HAP-1 (cell line): ENCODE measurements around the gene ACOXL.
"Not testable (repeated sequence)": the region's sequence is repeated elsewhere in the genome, so short reads cannot be mapped to it uniquely, and the experiment has no call there.

ENCODE experiments used
- DNase-seq, 2 experiments: peaks; one replicate each; pipeline ENCODE4 v3.0.0-alpha.2; 2016 to 2020; ENCODE audit warnings: low spot score in 2 of 2
- H3K27me3 ChIP-seq: fragments of 250-450 bp; sonication (Bioruptor Pico); 2 replicates; pipeline ENCODE4 v1.5.1; 2020; ENCODE audit warnings: low read depth, mild to moderate bottlenecking, moderate library complexity
- H3K36me3 ChIP-seq: fragments of 250-450 bp; sonication (Bioruptor Pico); replicated peaks from 2 replicates; pipeline ENCODE4 v1.5.1; 2020; ENCODE audit warnings: mild to moderate bottlenecking
- H3K4me1 ChIP-seq: fragments of 250-450 bp; sonication (Bioruptor Pico); 2 replicates; pipeline ENCODE4 v1.5.1; 2020; ENCODE audit warnings: mild to moderate bottlenecking
- H3K4me3 ChIP-seq: fragments of 250-450 bp; sonication (Bioruptor Pico); 2 replicates; pipeline ENCODE4 v1.5.1; 2020; ENCODE audit warnings: mild to moderate bottlenecking, moderate library complexity
- H3K9me3 ChIP-seq: fragments of 250-450 bp; sonication (Bioruptor Pico); 2 replicates; pipeline ENCODE4 v1.5.1; 2020; ENCODE audit warnings: mild to moderate bottlenecking, moderate library complexity
- in situ Hi-C: fragments of 300-500 bp; cut with MboI; formaldehyde crosslinking; loops from 3 replicates; pipeline ENCODE4 v1.14.3; 2020; ENCODE audit warnings: low sequenced_read_pairs, inconsistent platforms, mixed read lengths

ACOXL gene

DNA sequence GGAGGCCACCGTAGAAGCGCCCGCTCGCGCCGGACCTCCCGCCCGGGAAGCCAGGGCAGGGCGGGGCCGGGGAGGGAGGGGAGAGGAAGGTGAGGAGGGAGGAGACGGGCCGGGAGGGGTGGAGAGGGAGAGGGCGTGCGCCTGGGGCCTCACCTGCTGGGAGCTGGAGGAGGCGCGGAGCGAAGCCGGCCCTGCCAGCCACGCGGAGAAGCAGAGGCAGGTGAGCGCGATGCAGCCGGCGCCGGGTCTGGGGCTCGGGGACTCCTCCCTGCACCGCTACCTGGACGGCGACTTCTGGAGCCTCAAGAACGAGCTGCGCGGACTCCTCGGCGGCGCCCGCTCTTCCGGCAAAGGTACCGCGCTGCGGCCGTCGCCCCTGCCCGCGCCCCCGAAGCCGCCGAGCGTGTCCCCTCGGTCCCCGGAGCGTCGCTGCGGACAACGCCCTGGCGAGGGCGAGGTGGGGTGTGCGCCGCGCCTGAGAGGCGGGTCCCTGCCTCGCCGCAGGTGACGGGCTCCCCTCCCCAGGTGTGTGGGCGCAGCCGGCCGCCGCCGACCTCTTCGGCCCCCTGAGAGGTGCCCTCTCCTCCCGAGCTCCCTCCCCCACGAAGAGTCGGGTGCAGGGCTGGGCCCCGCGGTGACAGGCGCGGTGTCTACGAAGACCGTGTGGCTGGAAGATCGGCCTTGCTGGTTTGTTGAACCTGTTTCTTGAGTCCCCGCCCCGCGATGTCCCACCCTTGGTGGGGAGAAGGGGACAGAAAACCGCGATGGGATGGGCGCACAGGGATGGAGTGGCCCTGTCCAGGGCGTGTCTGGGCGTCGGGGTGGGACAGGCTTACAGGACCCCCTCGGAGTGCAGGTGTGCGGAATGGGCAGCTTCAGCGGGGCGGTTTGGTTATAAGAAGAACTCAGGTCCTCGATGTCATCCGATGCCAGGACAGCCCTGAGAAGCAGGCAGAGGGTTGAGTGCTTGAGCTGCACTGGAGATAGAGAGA is at the start of gene ACOXL:
ACOXL (plus strand) TSS at position 152 of the 992 bp plus-strand sequence. CDS start 35,817 bp downstream, outside the sequence.
- no peak within 1 kb of the TSS for H3K4me3 ChIP-seq
- no peak for DNase-seq
- in situ Hi-C loops = no loop called here
- H3K9me3 ChIP-seq = no peaks in the 10 kb centered on the region
- H3K27me3 ChIP-seq = no peaks in the 10 kb centered on the region; the same call in none of the 2 replicates
- no peaks in the 10 kb centered on the region for H3K36me3 ChIP-seq
- peaks cover 12% of the 10 kb centered on the region for H3K4me1 ChIP-seq

DNA sequence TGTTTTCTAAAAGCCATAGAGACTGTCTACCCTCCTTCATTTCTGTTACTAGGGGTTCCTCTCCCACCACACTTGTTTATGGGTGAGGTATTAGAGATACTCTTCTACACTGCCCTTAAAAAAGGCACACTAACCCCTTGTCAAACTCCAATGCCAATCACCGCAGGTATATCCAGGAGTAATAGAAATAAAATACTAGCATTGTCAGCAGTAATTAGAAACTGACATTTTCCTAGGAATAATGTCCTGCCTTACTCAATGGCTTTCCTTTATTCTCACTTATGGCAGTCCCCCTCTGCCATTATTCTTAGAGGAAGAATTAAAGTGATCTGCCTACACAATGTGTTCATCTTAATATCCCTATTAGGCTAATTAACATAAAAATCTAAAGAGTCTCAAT is 49.5 kb upstream of the ACOXL start:
- H3K9me3 ChIP-seq = peaks cover 6% of the 10 kb centered on the region
- no peak overlapping the region for H3K4me3 ChIP-seq
- H3K36me3 ChIP-seq = no peaks in the 10 kb centered on the region
- H3K27me3 ChIP-seq = no peaks in the 10 kb centered on the region
- no peak for DNase-seq
- in situ Hi-C loops = no loop called here
- peaks cover 19% of the 10 kb centered on the region for H3K4me1 ChIP-seq

DNA sequence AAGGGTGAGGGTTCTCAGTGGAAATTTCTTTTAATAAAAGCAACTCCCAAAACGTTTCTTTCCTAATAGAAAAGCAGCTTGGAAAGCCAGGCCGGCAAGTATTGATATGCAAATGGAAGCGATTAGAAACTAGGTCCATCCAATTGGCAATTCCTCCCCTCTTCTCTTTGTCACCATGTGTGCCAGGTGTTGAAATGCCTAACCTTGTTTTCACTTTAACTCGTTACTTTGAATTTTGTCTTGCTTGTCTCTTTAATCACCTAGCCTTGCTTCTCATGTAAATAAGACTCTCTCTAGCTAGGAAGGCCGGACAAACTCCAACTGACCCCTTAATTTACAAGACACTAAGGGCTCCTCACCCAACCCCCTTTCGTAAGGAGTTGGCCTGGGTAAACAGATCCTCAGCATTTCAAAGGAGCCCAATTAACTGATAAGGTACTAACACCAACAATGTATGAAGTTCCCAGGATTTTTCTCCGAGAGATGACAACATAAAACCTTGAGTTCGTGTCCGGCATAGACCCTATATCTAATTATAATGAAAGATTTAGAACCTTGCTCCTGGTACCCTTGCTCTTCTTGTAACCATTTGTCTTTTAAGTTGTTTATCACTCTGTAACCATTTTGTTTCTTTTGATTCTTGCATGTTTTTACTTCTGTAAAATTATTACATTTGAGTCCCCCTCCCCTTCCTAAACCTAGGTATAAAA is 44.4 kb upstream of the ACOXL start:
- H3K4me3 ChIP-seq, H3K9me3 ChIP-seq, H3K27me3 ChIP-seq, H3K36me3 ChIP-seq, in situ Hi-C loops: not testable (repeated sequence)
- peaks cover 22% of the 10 kb centered on the region for H3K4me1 ChIP-seq
- peak; percentile 44 to 63 for DNase-seq

DNA sequence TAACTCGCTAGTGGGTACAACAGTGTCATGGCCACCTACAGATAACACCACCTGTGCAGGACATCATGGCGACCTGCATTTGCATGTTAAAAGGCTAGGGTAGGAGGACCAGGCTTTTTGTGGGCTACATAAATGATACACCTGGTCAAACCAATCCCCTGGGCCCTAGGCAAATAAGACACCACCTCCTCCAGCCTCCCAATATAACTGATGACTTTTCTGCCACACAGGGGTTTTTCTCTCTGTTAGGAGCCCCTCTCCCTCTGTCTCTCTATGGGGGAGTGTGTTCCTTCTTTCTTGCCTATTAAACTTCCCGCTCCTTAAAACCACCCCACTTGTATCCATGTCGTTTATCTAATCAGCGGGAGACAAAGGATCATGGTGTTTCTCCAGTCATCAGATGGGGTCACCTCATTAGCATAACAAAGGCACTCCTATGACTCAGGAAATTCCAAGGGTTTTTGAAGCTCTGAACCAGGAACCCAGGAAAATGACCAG is 43.7 kb upstream of the ACOXL start:
- in situ Hi-C loops = no loop called here
- peak; percentile 52 to 77 for DNase-seq
- peaks cover 17% of the 10 kb centered on the region for H3K4me1 ChIP-seq
- H3K27me3 ChIP-seq = no peaks in the 10 kb centered on the region
- peaks cover 6% of the 10 kb centered on the region for H3K9me3 ChIP-seq
- H3K36me3 ChIP-seq = no peaks in the 10 kb centered on the region
- H3K4me3 ChIP-seq = no peak overlapping the region

DNA sequence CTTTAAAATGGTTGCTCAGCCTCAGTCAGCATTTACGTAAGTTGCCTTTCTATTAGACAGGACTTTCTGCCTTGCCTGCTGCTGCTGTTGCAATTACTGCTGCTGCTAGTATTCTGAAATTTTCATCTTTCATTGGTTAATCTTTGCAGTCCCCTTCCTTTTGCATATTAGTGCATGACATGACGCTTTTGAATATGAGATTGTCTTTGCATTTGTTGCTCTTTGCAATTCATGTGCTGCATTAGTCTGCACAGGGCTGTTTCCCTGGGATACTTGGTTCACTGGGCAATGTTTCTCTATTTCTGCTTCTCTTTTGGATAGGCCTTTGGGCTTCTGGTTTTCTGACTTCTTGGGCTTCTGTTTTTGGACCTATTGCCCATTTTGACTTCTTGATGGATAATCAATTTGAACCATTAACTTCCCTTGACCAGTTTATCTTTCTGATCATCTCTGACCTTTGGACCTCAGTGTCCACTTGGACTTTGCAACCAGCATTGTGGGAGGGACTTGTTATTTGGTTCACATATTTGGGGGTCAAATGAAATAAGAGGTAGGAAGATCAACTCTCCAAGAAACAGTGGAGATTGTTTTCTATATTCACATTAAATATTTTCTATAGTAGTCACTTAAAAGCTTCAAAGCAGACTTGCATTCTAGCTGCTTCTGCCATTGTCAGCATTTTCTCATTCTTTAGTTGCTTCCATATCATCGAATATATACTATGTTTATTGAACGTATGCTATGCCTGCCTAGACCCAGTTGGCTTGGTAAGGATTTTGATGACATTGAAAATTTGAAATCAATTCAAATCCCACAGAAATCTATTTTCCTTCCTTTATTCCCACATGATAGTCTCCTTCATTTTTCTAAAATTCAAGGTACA is 42.0 kb upstream of the ACOXL start:
- in situ Hi-C loops = no loop called here
- Histone ChIP-seq H3K36me3 (no peaks in the 10 kb centered on the region), H3K4me3 (no peak overlapping the region), H3K9me3 (peaks cover 6% of the 10 kb centered on the region), H3K4me1 (peaks cover 26% of the 10 kb centered on the region), H3K27me3 (no peaks in the 10 kb centered on the region)
- DNase-seq = no peak

DNA sequence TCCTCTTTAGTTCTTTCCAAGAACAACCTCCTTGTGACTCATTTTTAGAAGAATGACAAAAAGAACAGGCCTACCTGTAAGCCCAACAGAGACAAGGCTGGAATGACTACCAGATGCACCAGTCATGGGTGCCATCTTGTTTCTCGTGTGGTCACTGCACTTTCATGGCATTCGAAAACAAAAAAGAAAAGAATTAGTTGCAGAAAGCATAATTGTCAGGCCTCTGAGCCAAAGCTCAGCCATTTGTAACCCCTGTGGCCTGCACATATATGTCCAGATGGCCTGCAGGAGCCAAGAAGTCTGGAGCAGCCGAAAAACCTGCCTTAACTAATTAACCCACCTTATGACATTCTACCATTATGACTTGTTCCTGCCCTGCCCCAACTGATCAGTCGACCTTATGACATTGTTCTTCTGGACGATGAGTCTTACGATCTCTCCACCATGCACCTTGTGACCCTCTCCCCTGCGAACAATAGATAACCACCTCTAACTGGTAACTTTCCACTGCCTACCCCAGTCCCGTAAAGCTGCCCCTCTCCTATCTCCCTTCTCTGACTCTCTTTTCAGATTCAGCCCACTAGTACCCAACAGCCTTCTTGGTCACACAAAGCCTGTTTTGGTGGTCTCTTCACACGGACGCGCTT is 40.6 kb upstream of the ACOXL start:
- H3K4me1 ChIP-seq = peaks cover 27% of the 10 kb centered on the region
- no peaks in the 10 kb centered on the region for H3K36me3 ChIP-seq
- H3K27me3 ChIP-seq = no peaks in the 10 kb centered on the region
- in situ Hi-C loops = no loop called here
- H3K9me3 ChIP-seq = peaks cover 6% of the 10 kb centered on the region
- DNase-seq = no peak
- H3K4me3 ChIP-seq = no peak overlapping the region

DNA sequence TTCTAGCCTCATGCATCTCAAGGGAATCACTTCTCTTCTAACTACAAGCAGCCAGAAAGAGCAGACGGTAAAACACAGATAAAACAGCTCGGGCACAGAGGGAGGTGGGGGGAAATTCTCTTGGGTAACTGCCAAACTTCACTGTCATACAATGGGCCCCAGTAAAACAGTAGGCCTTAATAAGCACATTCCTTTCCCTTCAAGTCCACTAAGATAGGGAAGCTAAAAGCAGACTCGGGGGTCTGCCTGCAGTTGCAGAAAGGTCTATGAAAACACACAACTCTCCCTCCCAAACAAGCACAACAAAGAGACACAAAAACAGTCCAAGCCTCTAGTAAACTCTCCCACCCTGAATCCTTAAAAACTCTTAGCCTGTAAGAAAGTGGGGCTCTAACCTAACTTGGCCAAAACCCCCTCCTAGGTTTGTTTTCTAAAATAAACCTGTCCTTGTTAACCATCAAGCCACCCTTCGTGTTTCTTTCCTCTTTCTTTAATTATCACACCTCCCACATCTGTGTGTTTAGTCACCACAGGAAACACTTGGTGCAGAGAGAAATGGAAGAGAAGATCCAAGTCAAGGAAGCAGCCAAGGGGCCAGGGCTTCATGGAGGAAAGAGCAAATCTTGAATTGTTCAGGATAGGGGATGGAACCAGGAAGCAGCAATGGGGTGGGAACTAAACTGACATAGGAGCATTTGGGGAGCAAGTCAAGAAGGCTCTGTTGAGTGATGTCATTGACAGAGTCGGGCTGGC is 37.1 kb upstream of the ACOXL start:
- H3K9me3 ChIP-seq, in situ Hi-C loops, H3K4me3 ChIP-seq, H3K4me1 ChIP-seq, H3K27me3 ChIP-seq, H3K36me3 ChIP-seq: not testable (repeated sequence)
- DNase-seq = peak in 1 of 2 experiments; percentile 36

DNA sequence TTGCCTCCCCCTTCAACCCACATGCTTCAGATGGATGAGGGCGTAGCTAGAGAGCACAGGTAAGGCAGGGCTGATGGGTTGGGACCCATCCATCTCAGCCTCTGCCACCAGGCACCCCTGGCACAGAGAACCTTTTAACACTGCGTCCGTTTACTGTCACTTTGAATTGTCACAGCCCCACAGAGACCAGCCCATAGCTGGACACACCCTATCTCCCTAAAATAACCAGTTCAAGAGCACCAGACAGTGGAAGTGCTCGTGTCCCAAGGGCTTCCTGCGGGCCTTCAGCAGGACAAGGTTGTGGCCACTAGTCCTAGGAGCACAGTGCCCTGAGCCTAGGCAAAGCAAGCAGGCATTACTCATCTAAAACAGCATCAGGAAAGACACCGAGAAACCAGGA is 34.1 kb upstream of the ACOXL start:
- in situ Hi-C loops, DNase-seq, H3K9me3 ChIP-seq, H3K4me3 ChIP-seq, H3K36me3 ChIP-seq, H3K27me3 ChIP-seq: not testable (repeated sequence)
- H3K4me1 ChIP-seq = peaks cover 28% of the 10 kb centered on the region

DNA sequence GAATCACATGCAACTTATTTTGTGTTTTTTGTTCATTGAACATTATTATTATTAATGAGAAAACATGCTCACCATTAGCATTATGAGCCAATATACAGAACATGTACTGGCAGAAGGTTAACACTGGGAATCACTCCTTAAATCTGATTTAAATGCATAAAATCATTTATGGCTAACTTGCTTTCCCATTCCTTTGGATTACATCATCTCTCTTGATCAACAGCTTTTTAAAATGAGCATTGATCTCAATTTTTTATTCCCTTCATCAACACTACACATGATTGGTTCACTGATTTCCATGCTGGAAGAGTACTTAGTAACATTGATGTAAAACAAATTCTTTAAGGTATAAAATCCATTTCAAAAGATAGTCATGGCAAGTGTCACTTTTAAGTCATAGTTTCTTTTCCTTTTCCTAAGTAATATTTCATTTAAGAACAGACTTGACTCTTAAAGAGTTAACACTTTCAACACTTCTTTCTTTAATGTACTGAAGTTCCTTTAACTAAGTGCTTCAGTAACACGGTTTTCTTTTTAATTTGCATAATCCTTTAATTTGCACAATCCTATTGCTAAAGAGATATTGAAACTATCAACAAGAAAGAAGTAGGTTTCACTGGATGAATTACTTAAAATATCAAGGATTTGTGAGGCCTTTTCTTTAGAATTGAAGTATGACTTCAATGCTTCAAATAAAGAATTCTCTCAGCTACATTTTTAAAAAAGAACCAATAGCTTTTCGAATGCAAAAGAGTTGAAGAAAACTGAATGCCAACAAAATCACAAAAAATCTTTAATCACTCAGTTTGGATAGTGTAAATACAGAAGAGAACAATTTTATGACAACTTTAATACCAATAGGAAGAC is 29.6 kb upstream of the ACOXL start:
- H3K4me3 ChIP-seq = no peak overlapping the region
- DNase-seq = peak in 1 of 2 experiments; percentile 93
- no peaks in the 10 kb centered on the region for H3K27me3 ChIP-seq

DNA sequence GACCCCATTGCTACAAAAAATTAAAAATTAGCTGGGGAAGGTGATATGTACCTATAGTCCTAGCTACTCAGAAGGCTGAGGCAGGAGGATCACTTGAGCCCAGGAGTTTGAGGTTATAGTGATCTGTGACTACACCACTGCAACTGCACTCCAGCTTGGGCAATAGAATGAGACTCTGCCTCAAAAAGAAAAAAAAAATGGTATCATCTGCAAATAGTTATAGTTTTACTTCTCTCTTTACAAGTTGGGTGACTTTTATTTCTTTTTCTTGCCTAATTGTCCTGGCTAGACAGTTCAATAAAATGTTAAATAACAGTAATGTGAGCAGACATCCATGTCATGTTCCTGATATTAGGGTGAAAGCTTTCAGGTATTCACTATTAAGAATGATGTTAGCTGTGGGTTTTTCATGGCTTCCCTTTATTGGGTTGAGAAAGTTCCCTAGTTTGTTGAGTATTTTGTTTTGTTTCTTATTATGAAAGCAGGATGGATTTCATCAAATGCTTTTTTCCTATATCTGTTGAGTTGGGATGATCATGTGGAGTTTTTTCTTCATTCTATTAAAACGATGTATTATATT is 24.9 kb upstream of the ACOXL start:
- DNase-seq = no peak
- peaks cover 14% of the 10 kb centered on the region for H3K4me1 ChIP-seq
- no peak overlapping the region for H3K4me3 ChIP-seq
- H3K27me3 ChIP-seq = peaks cover 4% of the 10 kb centered on the region; the same call in 1 of the 2 replicates
- H3K36me3 ChIP-seq = no peaks in the 10 kb centered on the region
- no peaks in the 10 kb centered on the region for H3K9me3 ChIP-seq
- in situ Hi-C loops = no loop called here

More for the DNA sequence above, 29.6 kb upstream of the ACOXL start:
- Histone ChIP-seq H3K36me3 (no peaks in the 10 kb centered on the region), H3K9me3 (no peaks in the 10 kb centered on the region), H3K4me1 (peaks cover 29% of the 10 kb centered on the region)
- in situ Hi-C loops = no loop called here

DNA sequence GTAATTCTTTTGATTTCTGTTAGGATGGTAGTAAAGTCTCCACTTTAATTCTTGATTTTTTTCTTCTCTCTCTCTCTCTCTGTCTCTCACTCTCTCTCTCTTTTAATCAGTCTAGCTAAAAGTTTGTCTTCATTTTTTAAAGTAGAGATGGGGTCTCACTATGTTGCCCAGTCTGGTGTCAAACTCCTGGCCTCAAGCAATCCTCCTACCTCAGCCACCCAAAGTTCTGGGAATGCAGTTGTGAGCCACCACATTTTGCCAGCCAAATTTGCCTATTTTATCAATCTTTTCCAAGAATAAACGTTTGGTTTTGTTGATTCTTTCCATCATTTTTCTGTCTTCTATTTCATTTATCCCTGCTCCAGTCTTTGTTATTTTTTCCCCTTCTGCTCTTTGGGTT is 23.9 kb upstream of the ACOXL start:
- H3K4me3 ChIP-seq = no peak overlapping the region
- H3K27me3 ChIP-seq = peaks cover 4% of the 10 kb centered on the region; the same call in 1 of the 2 replicates
- H3K36me3 ChIP-seq = no peaks in the 10 kb centered on the region
- in situ Hi-C loops = no loop called here
- peaks cover 9% of the 10 kb centered on the region for H3K4me1 ChIP-seq
- no peak for DNase-seq
- H3K9me3 ChIP-seq = no peaks in the 10 kb centered on the region
